Measurements from ENCODE around the gene PRKCQ. TPM values are rescaled to one million over a fixed set of nuclear protein-coding genes. Genes with fewer than 3 reads are reported as not detected.
A peak's percentile ranks its signal among the peaks of the same experiment; 100 is the strongest.

PRKCQ gene
- total RNA-seq, 2 experiments from 2014 or later = 60.1 to 60.9 TPM

- peak overlapping the region; percentile 99 for H3K27ac Mint-ChIP-seq
- H3K4me3 Mint-ChIP-seq = peak overlapping the region; percentile 83
- ChIA-PET CTCF (interaction anchor here (0.6 to 3.1 kb wide), 26 partner anchors 9 to 341 kb away, joined by 3 to 57 read pairs (median 4); partner anchors contain the start of genes PFKFB3 and PRKCQ), POLR2A (interaction anchor here (0.6 to 3.5 kb wide), 23 partner anchors 9 to 701 kb away, joined by 3 to 106 read pairs (median 4); partner anchors contain the start of gene PRKCQ)
- DNase-seq = peak; percentile 70
- H3K4me1 Mint-ChIP-seq (ENCODE audit: low read depth) = peaks cover 75% of the 10 kb centered on the region
- no peaks in the 10 kb centered on the region for H3K9me3 Mint-ChIP-seq (ENCODE audit: insufficient read depth)
- H3K36me3 Mint-ChIP-seq (ENCODE audit: low read depth) = peaks cover 51% of the 10 kb centered on the region
- peak; percentile 85 for ATAC-seq
- no peaks in the 10 kb centered on the region for H3K27me3 Mint-ChIP-seq (ENCODE audit: low read depth)
These were observed 36.6 kb downstream of the PRKCQ start for GRCh38 chr10:6543431-6544005.

GRCh38 chr10:6542999-6543430 is 37.1 kb downstream of the PRKCQ start:
- peak; percentile 87 for ATAC-seq
- H3K27me3 Mint-ChIP-seq (ENCODE audit: low read depth) = no peaks in the 10 kb centered on the region

GRCh38 chr10:6539833-6540232 is 40.2 kb downstream of the PRKCQ start:
- no peak for DNase-seq
- ChIA-PET POLR2A (interaction anchor here (1.6 kb wide), 1 partner anchor 9 kb away, joined by 5 read pairs; no protein-coding TSS in a partner anchor), CTCF (no interaction called here)
- no peak for ATAC-seq
- Mint-ChIP-seq H3K27ac (peak overlapping the region; percentile 45), H3K4me3 (no peak overlapping the region), H3K9me3 (ENCODE audit: insufficient read depth) (no peaks in the 10 kb centered on the region), H3K36me3 (ENCODE audit: low read depth) (peaks cover 64% of the 10 kb centered on the region), H3K27me3 (ENCODE audit: low read depth) (no peaks in the 10 kb centered on the region), H3K4me1 (ENCODE audit: low read depth) (peaks cover 80% of the 10 kb centered on the region)

More at GRCh38 chr10:6542999-6543430, 37.1 kb downstream of the PRKCQ start:
- H3K36me3 Mint-ChIP-seq (ENCODE audit: low read depth) = peaks cover 53% of the 10 kb centered on the region
- ChIA-PET CTCF (interaction anchor here (0.9 to 3.1 kb wide), 24 partner anchors 9 to 341 kb away, joined by 3 to 57 read pairs (median 4); partner anchors contain the start of genes PFKFB3 and PRKCQ), POLR2A (interaction anchor here (0.6 to 3.5 kb wide), 22 partner anchors 9 to 702 kb away, joined by 3 to 106 read pairs (median 4); partner anchors contain the start of gene PRKCQ)
- H3K9me3 Mint-ChIP-seq (ENCODE audit: insufficient read depth) = no peaks in the 10 kb centered on the region
- peak; percentile 77 for DNase-seq
- peaks cover 77% of the 10 kb centered on the region for H3K4me1 Mint-ChIP-seq (ENCODE audit: low read depth)
- peak overlapping the region; percentile 99 for H3K27ac Mint-ChIP-seq
- peak overlapping the region; percentile 83 for H3K4me3 Mint-ChIP-seq

GRCh38 chr10:6537770-6538169 is 42.3 kb downstream of the PRKCQ start:
- DNase-seq (no peak), ATAC-seq (no peak)
- H3K27ac Mint-ChIP-seq = no peak overlapping the region
- peaks cover 71% of the 10 kb centered on the region for H3K4me1 Mint-ChIP-seq (ENCODE audit: low read depth)
- peaks cover 62% of the 10 kb centered on the region for H3K36me3 Mint-ChIP-seq (ENCODE audit: low read depth)
- CTCF ChIA-PET = interaction anchor here (0.8 to 1.7 kb wide), 11 partner anchors 8 to 141 kb away, joined by 3 to 5 read pairs (median 3); no protein-coding TSS in a partner anchor
- H3K4me3 Mint-ChIP-seq = no peak overlapping the region
- POLR2A ChIA-PET = interaction anchor here (1.0 to 1.4 kb wide), 2 partner anchors 44 to 46 kb away, joined by 3 to 6 read pairs; no protein-coding TSS in a partner anchor
- H3K9me3 Mint-ChIP-seq (ENCODE audit: insufficient read depth) = no peaks in the 10 kb centered on the region
- no peaks in the 10 kb centered on the region for H3K27me3 Mint-ChIP-seq (ENCODE audit: low read depth)

- peaks cover 71% of the 10 kb centered on the region for H3K4me1 Mint-ChIP-seq (ENCODE audit: low read depth)
- POLR2A ChIA-PET = no interaction called here
- peak overlapping the region; percentile 10 for H3K27ac Mint-ChIP-seq
- no peaks in the 10 kb centered on the region for H3K9me3 Mint-ChIP-seq (ENCODE audit: insufficient read depth)
- CTCF ChIA-PET = interaction anchor here (1.4 kb wide), 1 partner anchor 63 kb away, joined by 4 read pairs; no protein-coding TSS in a partner anchor
- H3K36me3 Mint-ChIP-seq (ENCODE audit: low read depth) = peaks cover 59% of the 10 kb centered on the region
- H3K27me3 Mint-ChIP-seq (ENCODE audit: low read depth) = no peaks in the 10 kb centered on the region
- DNase-seq (no peak), ATAC-seq (no peak)
- H3K4me3 Mint-ChIP-seq = no peak overlapping the region
These were observed 44.0 kb downstream of the PRKCQ start for GRCh38 chr10:6536102-6536501.

- CTCF ChIA-PET = interaction anchor here (1.2 to 1.4 kb wide), 2 partner anchors 89 to 113 kb away, joined by 3 to 7 read pairs; no protein-coding TSS in a partner anchor
- ATAC-seq (no peak), DNase-seq (peak; percentile 9)
- peaks cover 56% of the 10 kb centered on the region for H3K36me3 Mint-ChIP-seq (ENCODE audit: low read depth)
- H3K4me3 Mint-ChIP-seq = no peak overlapping the region
- H3K9me3 Mint-ChIP-seq (ENCODE audit: insufficient read depth) = no peaks in the 10 kb centered on the region
- H3K27ac Mint-ChIP-seq = no peak overlapping the region
- H3K27me3 Mint-ChIP-seq (ENCODE audit: low read depth) = no peaks in the 10 kb centered on the region
- POLR2A ChIA-PET = no interaction called here
- peaks cover 72% of the 10 kb centered on the region for H3K4me1 Mint-ChIP-seq (ENCODE audit: low read depth)
These were observed 44.8 kb downstream of the PRKCQ start for GRCh38 chr10:6535156-6535764.

- Mint-ChIP-seq H3K27me3 (ENCODE audit: low read depth) (no peaks in the 10 kb centered on the region), H3K4me1 (ENCODE audit: low read depth) (peaks cover 83% of the 10 kb centered on the region), H3K9me3 (ENCODE audit: insufficient read depth) (no peaks in the 10 kb centered on the region), H3K27ac (peak overlapping the region; percentile 98), H3K4me3 (no peak overlapping the region), H3K36me3 (ENCODE audit: low read depth) (peaks cover 71% of the 10 kb centered on the region)
- ChIA-PET CTCF (interaction anchor here (1.0 to 5.6 kb wide), 6 partner anchors 11 to 59 kb away, joined by 4 to 57 read pairs (median 8); no protein-coding TSS in a partner anchor), POLR2A (interaction anchor here (1.2 to 4.7 kb wide), 4 partner anchors 10 to 51 kb away, joined by 6 to 101 read pairs (median 32); partner anchors contain the start of gene PRKCQ)
- no peak for ATAC-seq
- peak; percentile 13 for DNase-seq
These were observed 47.8 kb downstream of the PRKCQ start for GRCh38 chr10:6532321-6532720.

DNA sequence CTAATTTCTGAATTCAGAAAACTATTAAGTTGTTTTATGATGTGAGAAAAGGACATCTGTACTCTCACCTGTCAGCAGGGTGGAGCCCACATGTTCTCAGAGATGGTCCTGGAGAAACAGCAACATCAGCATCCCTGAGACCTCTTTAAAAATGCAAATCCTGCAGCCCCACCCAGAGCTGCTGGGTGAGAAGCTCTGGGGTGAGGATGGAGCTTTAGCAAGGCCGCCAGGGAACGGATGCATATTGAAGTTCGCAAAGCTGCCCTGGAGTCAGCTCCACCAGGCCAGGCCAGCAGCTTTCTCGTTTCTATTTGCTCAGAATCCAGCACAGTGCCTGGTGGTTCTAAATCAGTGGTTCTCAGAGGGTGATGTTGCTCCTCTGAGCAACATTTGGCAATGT is 49.1 kb downstream of the PRKCQ start:
- Mint-ChIP-seq H3K4me3 (peak overlapping the region; percentile 77), H3K4me1 (ENCODE audit: low read depth) (peaks cover 86% of the 10 kb centered on the region), H3K9me3 (ENCODE audit: insufficient read depth) (no peaks in the 10 kb centered on the region), H3K27me3 (ENCODE audit: low read depth) (no peaks in the 10 kb centered on the region), H3K27ac (peak overlapping the region; percentile 98), H3K36me3 (ENCODE audit: low read depth) (peaks cover 70% of the 10 kb centered on the region)
- DNase-seq = peak; percentile 26
- no peak for ATAC-seq
- POLR2A ChIA-PET = interaction anchor here (0.6 to 4.7 kb wide), 21 partner anchors 8 to 183 kb away, joined by 3 to 101 read pairs (median 5); partner anchors contain the start of gene PRKCQ
- CTCF ChIA-PET = interaction anchor here (0.7 to 5.6 kb wide), 17 partner anchors 12 to 139 kb away, joined by 3 to 57 read pairs (median 6); partner anchors contain the start of gene PRKCQ

DNA sequence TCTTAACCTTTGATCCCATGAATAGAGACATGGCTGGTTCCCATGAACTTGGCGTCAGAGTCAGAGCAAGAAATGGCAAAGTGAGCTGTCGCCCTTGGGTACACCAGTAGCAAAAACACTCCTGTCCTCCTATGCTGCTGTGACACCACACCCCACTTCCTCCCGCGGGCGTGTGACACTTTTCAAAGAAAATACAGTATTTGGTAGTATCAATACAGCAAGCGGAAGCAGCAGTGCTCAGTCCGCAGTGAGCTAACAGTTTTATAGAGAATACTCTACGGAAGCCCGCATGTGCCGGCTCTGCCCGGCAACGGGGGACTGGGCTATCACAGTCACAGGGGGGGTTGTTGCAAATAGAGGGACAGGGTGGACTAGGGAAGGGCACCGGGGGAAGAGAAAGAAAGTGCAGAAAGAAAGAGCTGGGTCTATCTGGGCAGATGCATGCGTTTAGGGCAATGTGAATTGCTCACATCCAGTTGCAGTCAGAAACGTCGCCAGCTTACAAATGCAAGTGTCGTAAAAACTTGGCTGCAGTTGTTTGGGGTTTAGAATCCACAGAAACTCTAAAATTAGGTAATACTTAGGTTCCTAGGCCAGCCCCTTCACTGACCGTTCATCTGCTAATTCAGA is 49.8 kb downstream of the PRKCQ start:
- CTCF ChIA-PET = interaction anchor here (0.7 to 5.6 kb wide), 26 partner anchors 8 to 139 kb away, joined by 3 to 57 read pairs (median 4); partner anchors contain the start of gene PRKCQ
- DNase-seq (peak; percentile 93), ATAC-seq (peak; percentile 98)
- Mint-ChIP-seq H3K9me3 (ENCODE audit: insufficient read depth) (no peaks in the 10 kb centered on the region), H3K27ac (peak overlapping the region; percentile 98), H3K36me3 (ENCODE audit: low read depth) (peaks cover 71% of the 10 kb centered on the region), H3K4me3 (peak overlapping the region; percentile 77), H3K27me3 (ENCODE audit: low read depth) (no peaks in the 10 kb centered on the region), H3K4me1 (ENCODE audit: low read depth) (peaks cover 85% of the 10 kb centered on the region)
- POLR2A ChIA-PET = interaction anchor here (0.6 to 4.7 kb wide), 24 partner anchors 9 to 182 kb away, joined by 3 to 101 read pairs (median 5); partner anchors contain the start of gene PRKCQ

GRCh38 chr10:6528198-6528950 is 51.7 kb downstream of the PRKCQ start:
- POLR2A ChIA-PET = interaction anchor here (4.6 to 4.7 kb wide), 2 partner anchors 14 to 51 kb away, joined by 49 to 101 read pairs; partner anchors contain the start of gene PRKCQ
- peaks cover 89% of the 10 kb centered on the region for H3K4me1 Mint-ChIP-seq (ENCODE audit: low read depth)
- H3K27me3 Mint-ChIP-seq (ENCODE audit: low read depth) = no peaks in the 10 kb centered on the region
- no peaks in the 10 kb centered on the region for H3K9me3 Mint-ChIP-seq (ENCODE audit: insufficient read depth)
- H3K27ac Mint-ChIP-seq = peak overlapping the region; percentile 98
- peaks cover 75% of the 10 kb centered on the region for H3K36me3 Mint-ChIP-seq (ENCODE audit: low read depth)
- CTCF ChIA-PET = interaction anchor here (0.7 to 2.9 kb wide), 6 partner anchors 9 to 82 kb away, joined by 3 to 17 read pairs (median 4); partner anchors contain the start of gene PRKCQ
- no peak overlapping the region for H3K4me3 Mint-ChIP-seq
- ATAC-seq = no peak
- peak; percentile 19 for DNase-seq

Measured in activated CD8-positive, alpha-beta T cell treated with anti-CD3 and anti-CD28 coated beads, Interleukin-2, amount 10 ng/mL, durations not matched to agents 7 days and 5 days (primary cell).